Stimulated activated CD8-positive, alpha-beta memory T cell treated with anti-CD3 and anti-CD28 coated beads, Interleukin-2, amount 100 ng/mL, for 1 hour (primary cell): Measurements from ENCODE around the gene ESYT3.
"Not testable (repeated sequence)": the region's sequence is repeated elsewhere in the genome, so short reads cannot be mapped to it uniquely, and the experiment has no call there.

Experiments
- DNase-seq, 2 donors: peaks; one replicate each; pipeline ENCODE4 v3.0.0-alpha.2; 2020; ENCODE audit warnings: low read depth in 2 of 2

ESYT3 gene

GRCh38 chr3:138461896-138462295 lies 27.5 kb downstream of the ESYT3 start:
- DNase-seq, result no peak

- no peak for DNase-seq
Measured at GRCh38 chr3:138463724-138464490, 29.5 kb downstream of the ESYT3 start.

GRCh38 chr3:138464491-138464860 lies 30.1 kb downstream of the ESYT3 start:
- no peak for DNase-seq

- no peak for DNase-seq
Measured at GRCh38 chr3:138465451-138465850, 31.0 kb downstream of the ESYT3 start.

GRCh38 chr3:138465925-138466324 lies 31.5 kb downstream of the ESYT3 start:
- DNase-seq, result no peak

- DNase-seq, result no peak
Measured at GRCh38 chr3:138467931-138468330, 33.5 kb downstream of the ESYT3 start.

- DNase-seq, result no peak
Measured at GRCh38 chr3:138468451-138468850, 34.0 kb downstream of the ESYT3 start.

GRCh38 chr3:138468886-138469285 lies 34.5 kb downstream of the ESYT3 start:
- no peak for DNase-seq

- no peak for DNase-seq
Measured at GRCh38 chr3:138469874-138470273, 35.5 kb downstream of the ESYT3 start.

GRCh38 chr3:138470687-138471086 lies 36.3 kb downstream of the ESYT3 start:
- no peak for DNase-seq

GRCh38 chr3:138471481-138471880 lies 37.1 kb downstream of the ESYT3 start:
- DNase-seq, result no peak

GRCh38 chr3:138472141-138472825 lies 37.9 kb downstream of the ESYT3 start:
- no peak for DNase-seq

- DNase-seq, result no peak
Measured at GRCh38 chr3:138473391-138473790, 39.0 kb downstream of the ESYT3 start.

GRCh38 chr3:138474163-138474562 lies 39.7 kb downstream of the ESYT3 start:
- DNase-seq, result no peak

- no peak for DNase-seq
Measured at GRCh38 chr3:138476526-138476925, 42.1 kb downstream of the ESYT3 start.

- DNase-seq, result no peak
Measured at GRCh38 chr3:138477120-138477519, 42.7 kb downstream of the ESYT3 start.

- DNase-seq, result no peak
Measured at GRCh38 chr3:138477801-138478200, 43.4 kb downstream of the ESYT3 start.

- no peak for DNase-seq
Measured at GRCh38 chr3:138479438-138479863, 45.0 kb downstream of the ESYT3 start.

GRCh38 chr3:138484672-138485071 lies 50.3 kb downstream of the ESYT3 start:
- DNase-seq, result not testable (repeated sequence)

- not testable (repeated sequence) for DNase-seq
Measured at GRCh38 chr3:138486580-138486979, 52.2 kb downstream of the ESYT3 start.

- DNase-seq, result no peak
Measured at GRCh38 chr3:138491971-138492370, 57.6 kb downstream of the ESYT3 start.

GRCh38 chr3:138492980-138493675 lies 58.7 kb downstream of the ESYT3 start:
- no peak for DNase-seq
